AG09319 (cell line): Measurements from ENCODE around the gene HELQ.

ENCODE experiments used
- DNase-seq: peaks from one replicate; pipeline ENCODE4 v3.0.0-alpha.2; 2010; ENCODE audit warnings: low read depth; ENCODE audit errors: extremely low read depth
- TF ChIP-seq, protein P1 (sequence below): IDR thresholded peaks from 2 replicates; pipeline ENCODE4 v1.5.1; 2011; ENCODE audit warnings: low read depth, mild to moderate bottlenecking, inconsistent platforms, low read length, moderate library complexity

HELQ gene

DNA sequence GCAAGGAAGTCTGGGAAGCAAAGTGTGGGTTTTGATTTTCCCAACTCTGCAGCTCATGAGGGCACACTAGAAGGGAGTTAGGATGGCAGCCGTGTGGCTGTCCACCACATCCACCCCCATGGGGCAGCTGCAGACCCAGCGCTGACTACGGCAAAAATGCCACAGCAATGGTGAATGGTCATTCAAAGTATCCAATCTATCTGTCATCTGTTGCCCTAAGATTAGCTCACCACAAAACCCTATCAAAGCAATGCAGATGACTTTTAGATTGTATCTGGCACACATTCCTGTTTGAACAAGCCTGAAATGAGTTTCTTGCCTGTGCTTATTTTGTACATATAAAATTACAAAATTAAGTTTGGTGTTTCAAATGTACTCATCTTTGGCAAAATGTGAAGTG lies 91.3 kb downstream of the HELQ start:
- TF ChIP-seq, protein P1, sequence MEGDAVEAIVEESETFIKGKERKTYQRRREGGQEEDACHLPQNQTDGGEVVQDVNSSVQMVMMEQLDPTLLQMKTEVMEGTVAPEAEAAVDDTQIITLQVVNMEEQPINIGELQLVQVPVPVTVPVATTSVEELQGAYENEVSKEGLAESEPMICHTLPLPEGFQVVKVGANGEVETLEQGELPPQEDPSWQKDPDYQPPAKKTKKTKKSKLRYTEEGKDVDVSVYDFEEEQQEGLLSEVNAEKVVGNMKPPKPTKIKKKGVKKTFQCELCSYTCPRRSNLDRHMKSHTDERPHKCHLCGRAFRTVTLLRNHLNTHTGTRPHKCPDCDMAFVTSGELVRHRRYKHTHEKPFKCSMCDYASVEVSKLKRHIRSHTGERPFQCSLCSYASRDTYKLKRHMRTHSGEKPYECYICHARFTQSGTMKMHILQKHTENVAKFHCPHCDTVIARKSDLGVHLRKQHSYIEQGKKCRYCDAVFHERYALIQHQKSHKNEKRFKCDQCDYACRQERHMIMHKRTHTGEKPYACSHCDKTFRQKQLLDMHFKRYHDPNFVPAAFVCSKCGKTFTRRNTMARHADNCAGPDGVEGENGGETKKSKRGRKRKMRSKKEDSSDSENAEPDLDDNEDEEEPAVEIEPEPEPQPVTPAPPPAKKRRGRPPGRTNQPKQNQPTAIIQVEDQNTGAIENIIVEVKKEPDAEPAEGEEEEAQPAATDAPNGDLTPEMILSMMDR: no peak
- no peak for DNase-seq

DNA sequence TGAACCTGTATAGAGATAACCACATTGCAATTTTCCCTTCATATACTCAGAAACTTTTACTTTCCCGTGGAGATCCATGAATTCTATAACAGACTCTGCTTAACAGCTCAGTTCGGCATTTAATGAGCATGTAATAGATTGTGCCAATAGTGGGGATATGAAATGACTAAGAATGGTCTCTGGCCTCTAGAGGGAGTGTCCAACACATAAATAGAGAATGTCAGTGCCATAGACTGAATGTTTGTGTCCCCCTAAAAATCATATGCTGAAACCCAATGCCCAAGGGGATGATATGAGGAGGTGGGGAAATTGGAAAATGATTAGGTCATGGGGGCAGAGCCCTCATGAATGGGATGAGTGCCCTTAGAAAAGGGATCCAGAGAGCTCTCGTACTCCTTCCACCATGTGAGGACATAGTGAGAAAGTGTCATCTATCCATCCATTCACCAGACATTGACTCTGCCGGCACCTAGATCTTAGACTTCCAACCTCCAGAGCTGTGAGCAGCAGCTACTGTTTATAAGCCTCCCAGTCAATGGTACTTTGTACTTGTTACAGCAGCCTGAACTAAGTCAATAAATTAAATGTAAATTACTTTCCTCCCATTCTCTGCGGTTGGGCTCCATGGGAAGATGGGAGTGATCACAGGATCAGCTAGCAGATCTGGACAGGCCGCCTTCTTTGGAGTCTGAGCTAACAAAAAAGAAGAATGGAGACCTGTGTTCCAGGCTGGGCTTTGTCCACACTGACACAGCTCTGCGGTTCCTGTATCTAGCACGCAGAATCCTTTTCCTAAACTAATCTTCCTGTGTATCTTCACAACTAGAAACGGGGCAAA lies 92.9 kb downstream of the HELQ start:
- DNase-seq: peak; percentile 4
- TF ChIP-seq, protein P1: peak; percentile 52

DNA sequence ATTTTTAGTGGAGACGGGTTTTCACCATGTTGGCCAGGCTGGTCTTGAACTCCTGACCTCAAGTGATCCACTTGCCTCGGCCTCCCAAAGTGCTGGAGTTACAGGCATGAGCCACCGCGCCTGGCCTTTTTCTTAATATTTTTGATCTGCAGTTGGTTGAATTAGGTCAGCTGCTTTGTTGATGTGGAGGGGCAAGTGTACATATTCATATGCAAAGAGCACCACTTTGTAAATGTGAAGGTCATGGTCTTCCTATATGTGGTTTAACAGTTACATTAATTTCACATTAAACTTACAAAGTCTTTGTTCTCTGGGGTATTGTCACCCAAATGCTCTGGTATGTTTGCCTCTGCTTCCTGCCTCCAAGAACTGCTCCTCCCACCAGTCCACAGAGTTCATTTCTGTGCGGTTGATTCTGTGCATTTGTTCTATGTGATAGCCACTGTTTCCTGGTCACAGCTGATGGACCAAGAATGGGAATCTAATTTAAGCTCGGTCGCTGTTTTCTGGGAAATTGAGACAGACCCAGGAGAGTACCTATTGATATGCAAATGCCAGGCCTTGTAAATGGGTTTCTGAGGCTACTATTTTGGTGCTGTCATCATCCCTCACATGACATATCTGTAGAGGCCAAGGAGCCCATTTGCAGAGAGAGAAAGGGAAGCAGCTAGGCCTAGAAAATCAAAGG lies 94.1 kb downstream of the HELQ start:
- no peak for DNase-seq
- TF ChIP-seq, protein P1: no peak

DNA sequence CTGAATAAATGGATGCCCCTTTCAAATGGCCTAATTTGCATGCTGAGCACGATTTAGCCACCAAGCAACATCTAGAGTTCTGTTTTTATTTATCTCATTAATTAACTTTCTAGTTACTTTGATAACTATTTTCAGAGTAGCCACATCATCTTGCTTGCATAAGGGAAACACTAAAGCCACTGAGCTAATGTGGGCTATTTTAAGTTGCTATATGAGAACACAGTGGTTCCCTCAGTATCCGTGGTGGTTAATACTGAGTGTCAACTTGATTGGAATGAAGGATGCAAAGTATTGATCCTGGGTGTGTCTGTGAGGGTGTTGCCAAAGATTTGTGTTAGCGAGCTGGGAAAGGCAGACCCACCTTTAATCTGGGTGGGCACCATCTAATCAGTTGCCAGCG lies 95.6 kb downstream of the HELQ start:
- TF ChIP-seq, protein P1: no peak

DNA sequence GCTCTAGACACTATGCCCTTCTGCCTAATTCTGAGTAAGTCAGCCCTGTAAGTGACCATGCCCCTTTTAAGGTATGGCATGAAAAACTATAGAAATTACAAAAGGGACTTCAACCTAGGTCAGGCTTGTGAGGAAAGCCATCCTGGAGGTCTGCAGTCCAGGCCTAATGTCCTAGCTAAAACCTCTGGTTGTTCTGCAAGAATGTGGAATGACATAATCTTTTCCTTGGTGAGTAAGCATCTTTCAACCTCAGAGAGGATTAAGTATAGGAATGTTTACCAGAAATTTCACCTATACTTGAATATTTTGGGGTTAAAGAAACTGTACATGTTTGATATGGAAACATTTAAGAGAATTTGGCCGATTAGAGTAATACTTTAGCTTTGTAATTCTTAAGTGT lies 97.2 kb downstream of the HELQ start:
- DNase-seq: peak; percentile 1
- TF ChIP-seq, protein P1: no peak

More for the DNA sequence above, 95.6 kb downstream of the HELQ start:
- no peak for DNase-seq
